Neural progenitor cell (in vitro differentiated cells): Measurements from ENCODE around the gene KIF18B. TPM values are rescaled to one million over a fixed set of nuclear protein-coding genes. Genes with fewer than 3 reads are reported as not detected.

Source experiments
- DNase-seq: peaks from one replicate; pipeline ENCODE4 v3.0.0-alpha.2; 2016; ENCODE audit warnings: low spot score
- H2AFZ ChIP-seq: fragments of 200-600 bp; sonication (generic); replicated peaks from 2 replicates; pipeline ENCODE4 v1.6.1; 2016; ENCODE audit warnings: antibody characterized with exemption
- H3F3A ChIP-seq: fragments of 200-600 bp; sonication (generic); 2 replicates; pipeline ENCODE4 v1.6.1; 2016; ENCODE audit warnings: antibody characterized with exemption, low read depth
- H3K27ac ChIP-seq: fragments of 200-600 bp; sonication (generic); 2 replicates; pipeline ENCODE4 v1.5.1; 2016; ENCODE audit warnings: mild to moderate bottlenecking
- H3K27me3 ChIP-seq: fragments of 200-600 bp; sonication (generic); 2 replicates; pipeline ENCODE4 v1.6.1; 2016; ENCODE audit warnings: mild to moderate bottlenecking, moderate library complexity
- H3K36me3 ChIP-seq: fragments of 200-600 bp; sonication (generic); 2 replicates; pipeline ENCODE4 v1.5.1; 2016
- H3K4me1 ChIP-seq: fragments of 200-600 bp; sonication (generic); 2 replicates; pipeline ENCODE4 v1.6.1; 2016; ENCODE audit warnings: mixed run types
- H3K4me2 ChIP-seq: fragments of 200-600 bp; sonication (generic); 2 replicates; pipeline ENCODE4 v1.6.1; 2016
- H3K4me3 ChIP-seq: fragments of 200-600 bp; sonication (generic); 2 replicates; pipeline ENCODE4 v1.5.1; 2016
- H3K79me2 ChIP-seq: fragments of 200-600 bp; sonication (generic); 2 replicates; pipeline ENCODE4 v1.6.1; 2016; ENCODE audit warnings: low read depth
- H3K9ac ChIP-seq: fragments of 200-600 bp; sonication (generic); 2 replicates; pipeline ENCODE4 v1.6.1; 2016
- H3K9me3 ChIP-seq: fragments of 200-600 bp; sonication (generic); 2 replicates; pipeline ENCODE4 v1.5.1; 2016; ENCODE audit warnings: low read depth
- H4K20me1 ChIP-seq: fragments of 200-600 bp; sonication (generic); 2 replicates; pipeline ENCODE4 v1.6.1; 2016; ENCODE audit warnings: low read depth
- H3K27ac Mint-ChIP-seq: 3 replicates; pipeline ENCODE4 v1.8.0; 2021; ENCODE audit warnings: mixed read lengths
- H3K27me3 Mint-ChIP-seq: 2 replicates; pipeline ENCODE4 v1.8.0; 2022; ENCODE audit warnings: low read depth, mild to moderate bottlenecking, inconsistent platforms, moderate library complexity, mixed read lengths; ENCODE audit not compliant: insufficient read depth
- H3K36me3 Mint-ChIP-seq: 3 replicates; pipeline ENCODE4 v1.8.0; 2021; ENCODE audit warnings: mixed read lengths
- H3K4me1 Mint-ChIP-seq: 3 replicates; pipeline ENCODE4 v1.8.0; 2021; ENCODE audit warnings: mixed read lengths
- H3K4me3 Mint-ChIP-seq: 3 replicates; pipeline ENCODE4 v1.8.0; 2021; ENCODE audit warnings: mild to moderate bottlenecking, moderate library complexity, mixed read lengths
- H3K9me3 Mint-ChIP-seq: 3 replicates; pipeline ENCODE4 v1.8.0; 2020; ENCODE audit warnings: mixed read lengths
- EZH2 ChIP-seq: fragments of 200-600 bp; sonication (generic); IDR thresholded peaks from 2 replicates; pipeline ENCODE4 v1.6.1; 2017; ENCODE audit warnings: antibody characterized with exemption, mild to moderate bottlenecking, moderate library complexity
- EZH2phosphoT487 ChIP-seq: fragments of 200-600 bp; sonication (generic); IDR thresholded peaks from 2 replicates; pipeline ENCODE4 v1.6.1; 2017; ENCODE audit warnings: antibody characterized with exemption
- total RNA-seq: library from RNA; depleted of rRNA; stranded (reverse); fragments of >200 nt; gene quantifications from 2 replicates; pipeline ENCODE4 v1.2.3, GENCODE V29; 2015; ENCODE audit warnings: low replicate concordance
- TF ChIP-seq, protein P1 (sequence below): fragments of 200-600 bp; sonication (generic); IDR thresholded peaks from 2 replicates; pipeline ENCODE4 v1.5.1; 2017; ENCODE audit warnings: antibody characterized with exemption, mild to moderate bottlenecking

The KIF18B gene
- total RNA-seq, 1 donor from 2014 or later: 15.1 TPM

DNA sequence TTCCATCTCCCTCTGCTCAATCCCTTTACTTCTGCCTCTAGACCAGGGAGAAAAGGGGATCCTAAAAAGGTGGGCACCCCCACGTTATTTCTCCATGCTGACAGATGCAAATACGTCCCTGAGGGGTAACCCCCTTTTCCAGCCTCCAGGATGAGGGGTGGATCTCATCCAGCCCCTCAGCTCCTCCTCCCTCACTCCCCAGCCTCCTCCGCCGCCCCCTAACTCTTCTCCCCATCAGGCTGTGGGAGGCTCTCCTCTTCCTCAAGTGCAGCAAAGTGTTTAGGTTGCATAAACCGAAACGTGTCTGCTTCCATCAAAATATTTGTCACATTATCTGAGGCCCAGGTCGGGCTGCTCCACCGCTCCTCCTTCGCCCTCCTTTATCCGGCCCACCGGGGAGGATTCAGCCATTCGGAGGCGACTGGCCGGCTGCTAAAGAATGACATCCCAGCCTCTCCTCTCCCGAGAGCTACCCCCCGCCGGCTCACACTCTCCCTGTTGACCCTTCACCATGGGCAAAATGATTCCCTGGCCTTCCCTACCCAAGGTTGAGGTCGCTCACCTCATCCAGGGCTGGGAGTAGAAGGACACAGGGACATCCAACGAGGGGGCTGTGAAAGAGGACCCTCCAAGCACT is 21.7 kb upstream of the KIF18B start:
- H3K4me3 ChIP-seq: peak overlapping the region; percentile 73
- no peaks in the 10 kb centered on the region for H3K79me2 ChIP-seq
- H3K9me3 Mint-ChIP-seq: no peaks in the 10 kb centered on the region
- peaks cover 29% of the 10 kb centered on the region for H3K4me1 Mint-ChIP-seq
- H2AFZ ChIP-seq: peak overlapping the region; percentile 60
- H3K36me3 ChIP-seq: no peaks in the 10 kb centered on the region
- H3K9ac ChIP-seq: no peak overlapping the region
- H3K27me3 Mint-ChIP-seq: peaks cover 58% of the 10 kb centered on the region
- H4K20me1 ChIP-seq: peaks cover 7% of the 10 kb centered on the region
- peak overlapping the region; percentile 94 for H3K4me2 ChIP-seq
- H3K36me3 Mint-ChIP-seq: no peaks in the 10 kb centered on the region
- peaks cover 60% of the 10 kb centered on the region for H3F3A ChIP-seq
- no peaks in the 10 kb centered on the region for H3K9me3 ChIP-seq
- DNase-seq: peak; percentile 73
- no peak overlapping the region for H3K27ac ChIP-seq
- TF ChIP-seq, protein P1, sequence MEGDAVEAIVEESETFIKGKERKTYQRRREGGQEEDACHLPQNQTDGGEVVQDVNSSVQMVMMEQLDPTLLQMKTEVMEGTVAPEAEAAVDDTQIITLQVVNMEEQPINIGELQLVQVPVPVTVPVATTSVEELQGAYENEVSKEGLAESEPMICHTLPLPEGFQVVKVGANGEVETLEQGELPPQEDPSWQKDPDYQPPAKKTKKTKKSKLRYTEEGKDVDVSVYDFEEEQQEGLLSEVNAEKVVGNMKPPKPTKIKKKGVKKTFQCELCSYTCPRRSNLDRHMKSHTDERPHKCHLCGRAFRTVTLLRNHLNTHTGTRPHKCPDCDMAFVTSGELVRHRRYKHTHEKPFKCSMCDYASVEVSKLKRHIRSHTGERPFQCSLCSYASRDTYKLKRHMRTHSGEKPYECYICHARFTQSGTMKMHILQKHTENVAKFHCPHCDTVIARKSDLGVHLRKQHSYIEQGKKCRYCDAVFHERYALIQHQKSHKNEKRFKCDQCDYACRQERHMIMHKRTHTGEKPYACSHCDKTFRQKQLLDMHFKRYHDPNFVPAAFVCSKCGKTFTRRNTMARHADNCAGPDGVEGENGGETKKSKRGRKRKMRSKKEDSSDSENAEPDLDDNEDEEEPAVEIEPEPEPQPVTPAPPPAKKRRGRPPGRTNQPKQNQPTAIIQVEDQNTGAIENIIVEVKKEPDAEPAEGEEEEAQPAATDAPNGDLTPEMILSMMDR: no peak
- peak; percentile 44 for TF ChIP-seq EZH2
- peak overlapping the region; percentile 92 for H3K4me3 Mint-ChIP-seq
- H3K27me3 ChIP-seq: peaks cover 87% of the 10 kb centered on the region
- H3K27ac Mint-ChIP-seq: no peak overlapping the region
- peaks cover 30% of the 10 kb centered on the region for H3K4me1 ChIP-seq

DNA sequence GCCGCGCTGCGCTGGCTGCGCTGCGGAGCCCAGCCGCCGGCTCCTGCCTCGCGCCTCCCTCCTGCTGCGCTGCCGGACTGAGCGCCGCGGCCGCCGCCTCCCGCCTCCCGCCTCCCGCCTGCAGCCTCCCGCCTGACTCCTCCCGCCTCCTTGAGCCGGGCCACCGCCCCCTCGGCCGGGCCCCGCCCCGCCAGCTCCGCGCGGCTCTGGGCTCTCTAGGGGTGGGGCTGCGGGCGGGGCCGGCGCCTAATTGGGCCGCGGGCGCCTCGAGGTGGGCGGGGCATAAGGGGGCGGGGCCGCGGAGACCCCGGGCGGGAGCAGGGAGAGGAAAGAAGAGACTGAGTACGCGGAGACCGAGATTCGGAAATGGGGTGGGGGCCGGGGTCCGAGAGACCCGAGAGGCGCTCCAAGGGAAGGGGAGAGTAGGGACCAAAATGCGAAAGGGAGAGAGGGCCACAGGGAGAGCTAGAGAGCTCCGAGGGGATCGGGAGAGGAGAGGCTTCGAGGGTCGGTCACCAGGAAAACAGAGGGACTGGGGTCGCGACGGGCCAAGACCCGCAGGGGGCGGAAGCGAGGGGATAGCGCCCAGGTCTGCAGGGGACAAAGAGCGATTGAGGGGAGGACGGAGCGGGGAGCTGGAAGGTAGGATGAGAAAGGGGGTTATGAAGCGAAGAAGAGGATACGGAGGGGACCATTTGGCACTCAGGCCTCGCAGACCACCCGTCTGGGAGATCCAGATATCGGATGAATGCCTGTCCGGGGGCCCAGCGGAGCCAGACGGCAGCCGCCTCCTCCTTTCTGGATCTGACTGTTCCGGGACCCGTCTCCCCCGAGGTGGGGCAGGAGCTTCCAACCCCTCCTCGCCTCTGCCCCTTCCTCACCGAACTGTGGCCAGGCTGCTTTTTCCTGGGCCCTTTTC is 20.9 kb upstream of the KIF18B start, which contains the start of gene C1QL1:
Gene C1QL1, minus strand, starts transcription at position 79 of the 919 bp plus-strand sequence. CDS start 255 bp downstream, outside the sequence.
- H2AFZ ChIP-seq: peak within 1 kb of the TSS; percentile 60
- Mint-ChIP-seq H3K4me1 (peaks cover 29% of the 10 kb centered on the region), H3K36me3 (no peaks in the 10 kb centered on the region), H3K9me3 (no peaks in the 10 kb centered on the region), H3K4me3 (peak within 1 kb of the TSS; percentile 92), H3K27ac (no peak within 1 kb of the TSS), H3K27me3 (peaks cover 63% of the 10 kb centered on the region)
- no peaks in the 10 kb centered on the region for H3K36me3 ChIP-seq
- DNase-seq: peak; percentile 98
- H3K27me3 ChIP-seq: peaks cover 93% of the 10 kb centered on the region
- peak within 1 kb of the TSS; percentile 94 for H3K4me2 ChIP-seq
- peaks cover 30% of the 10 kb centered on the region for H3K4me1 ChIP-seq
- H3K27ac ChIP-seq: no peak within 1 kb of the TSS
- H4K20me1 ChIP-seq: peaks cover 7% of the 10 kb centered on the region
- no peaks in the 10 kb centered on the region for H3K79me2 ChIP-seq
- H3K4me3 ChIP-seq: peak within 1 kb of the TSS; percentile 73
- H3K9me3 ChIP-seq: no peaks in the 10 kb centered on the region
- H3F3A ChIP-seq: peaks cover 60% of the 10 kb centered on the region
- TF ChIP-seq, protein P1: peak; percentile 67
- TF ChIP-seq EZH2 (no peak), EZH2phosphoT487 (no peak)
- no peak within 1 kb of the TSS for H3K9ac ChIP-seq

DNA sequence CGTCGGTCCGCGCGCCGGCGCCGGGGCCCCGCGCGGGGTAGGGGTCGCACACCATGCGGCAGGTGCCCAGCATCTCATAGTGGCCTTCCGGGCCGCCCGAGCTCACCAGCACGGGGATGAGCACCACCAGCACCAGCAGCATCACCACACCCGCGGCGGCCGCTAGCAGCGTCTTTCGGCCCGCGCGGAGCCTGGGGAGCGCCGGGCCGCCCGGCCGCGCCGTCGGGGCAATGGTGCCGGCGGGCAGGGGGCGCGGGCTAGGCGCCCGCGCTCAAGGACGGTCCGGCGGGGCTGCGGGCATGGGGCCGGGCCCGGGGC is 20.3 kb upstream of the KIF18B start:
- no peaks in the 10 kb centered on the region for H3K36me3 ChIP-seq
- peak overlapping the region; percentile 31 for H3K4me3 ChIP-seq
- TF ChIP-seq EZH2 (no peak), EZH2phosphoT487 (no peak)
- TF ChIP-seq, protein P1: no peak
- H3K79me2 ChIP-seq: no peaks in the 10 kb centered on the region
- peaks cover 30% of the 10 kb centered on the region for H3K4me1 ChIP-seq
- H3K27ac Mint-ChIP-seq: no peak overlapping the region
- no peaks in the 10 kb centered on the region for H3K36me3 Mint-ChIP-seq
- H3K9ac ChIP-seq: no peak overlapping the region
- no peak for DNase-seq
- H2AFZ ChIP-seq: no peak overlapping the region
- peaks cover 60% of the 10 kb centered on the region for H3F3A ChIP-seq
- H3K27me3 Mint-ChIP-seq: peaks cover 64% of the 10 kb centered on the region
- H3K9me3 ChIP-seq: no peaks in the 10 kb centered on the region
- peaks cover 89% of the 10 kb centered on the region for H3K27me3 ChIP-seq
- peaks cover 32% of the 10 kb centered on the region for H3K4me1 Mint-ChIP-seq
- H4K20me1 ChIP-seq: peaks cover 7% of the 10 kb centered on the region
- peak overlapping the region; percentile 63 for H3K4me2 ChIP-seq
- H3K27ac ChIP-seq: no peak overlapping the region
- H3K4me3 Mint-ChIP-seq: no peak overlapping the region
- H3K9me3 Mint-ChIP-seq: no peaks in the 10 kb centered on the region
